Measurements from ENCODE around the gene DYNC1I1.

Gene DYNC1I1

GRCh38 chr7:95772771-95773581 is 622 bp downstream of the DYNC1I1 start:
- H3K27me3 Mint-ChIP-seq = peaks cover 6% of the 10 kb centered on the region
- ATAC-seq (ENCODE audit: low read depth) (peak; percentile 12), DNase-seq (ENCODE audit: low spot score in 2 of 2) (no peak)
- H3K27ac Mint-ChIP-seq = no peak overlapping the region
- H3K4me1 Mint-ChIP-seq = peaks cover 2% of the 10 kb centered on the region
- no peaks in the 10 kb centered on the region for H3K36me3 Mint-ChIP-seq
- no peaks in the 10 kb centered on the region for H3K9me3 Mint-ChIP-seq
- H3K4me3 Mint-ChIP-seq = peak overlapping the region; percentile 16

- Mint-ChIP-seq H3K9me3 (no peaks in the 10 kb centered on the region), H3K27me3 (peaks cover 6% of the 10 kb centered on the region), H3K4me1 (peaks cover 2% of the 10 kb centered on the region), H3K27ac (no peak overlapping the region), H3K36me3 (peaks cover 2% of the 10 kb centered on the region), H3K4me3 (no peak overlapping the region)
- DNase-seq (ENCODE audit: low spot score in 2 of 2) = no peak
- no peak for ATAC-seq (ENCODE audit: low read depth)
These were observed 4.3 kb downstream of the DYNC1I1 start for GRCh38 chr7:95776561-95777185.

- peaks cover 4% of the 10 kb centered on the region for H3K27me3 Mint-ChIP-seq
- H3K4me3 Mint-ChIP-seq = no peak overlapping the region
- no peak for DNase-seq (ENCODE audit: low spot score in 2 of 2)
- H3K9me3 Mint-ChIP-seq = no peaks in the 10 kb centered on the region
- H3K27ac Mint-ChIP-seq = no peak overlapping the region
- H3K4me1 Mint-ChIP-seq = peaks cover under 1% of the 10 kb centered on the region
- no peak for ATAC-seq (ENCODE audit: low read depth)
- peaks cover 2% of the 10 kb centered on the region for H3K36me3 Mint-ChIP-seq
These were observed 4.9 kb downstream of the DYNC1I1 start for GRCh38 chr7:95777269-95777668.

- Mint-ChIP-seq H3K9me3 (no peaks in the 10 kb centered on the region), H3K27ac (no peak overlapping the region), H3K27me3 (peaks cover 6% of the 10 kb centered on the region), H3K4me1 (no peaks in the 10 kb centered on the region), H3K36me3 (peaks cover 2% of the 10 kb centered on the region), H3K4me3 (no peak overlapping the region)
- ATAC-seq (ENCODE audit: low read depth) = no peak
- no peak for DNase-seq (ENCODE audit: low spot score in 2 of 2)
These were observed 8.3 kb downstream of the DYNC1I1 start for GRCh38 chr7:95780665-95781064.

- H3K36me3 Mint-ChIP-seq = peaks cover 2% of the 10 kb centered on the region
- no peak overlapping the region for H3K27ac Mint-ChIP-seq
- no peaks in the 10 kb centered on the region for H3K9me3 Mint-ChIP-seq
- DNase-seq (ENCODE audit: low spot score in 2 of 2) (no peak), ATAC-seq (ENCODE audit: low read depth) (no peak)
- peaks cover 9% of the 10 kb centered on the region for H3K27me3 Mint-ChIP-seq
- no peak overlapping the region for H3K4me3 Mint-ChIP-seq
- H3K4me1 Mint-ChIP-seq = no peaks in the 10 kb centered on the region
These were observed 9.7 kb downstream of the DYNC1I1 start for GRCh38 chr7:95781961-95782586.

GRCh38 chr7:95784796-95785195 is 12.4 kb downstream of the DYNC1I1 start:
- no peak overlapping the region for H3K4me3 Mint-ChIP-seq
- no peaks in the 10 kb centered on the region for H3K4me1 Mint-ChIP-seq
- DNase-seq (ENCODE audit: low spot score in 2 of 2) (no peak), ATAC-seq (ENCODE audit: low read depth) (no peak)
- H3K36me3 Mint-ChIP-seq = peaks cover 2% of the 10 kb centered on the region
- H3K9me3 Mint-ChIP-seq = no peaks in the 10 kb centered on the region
- peaks cover 15% of the 10 kb centered on the region for H3K27me3 Mint-ChIP-seq
- no peak overlapping the region for H3K27ac Mint-ChIP-seq

GRCh38 chr7:95788258-95788657 is 15.9 kb downstream of the DYNC1I1 start:
- Mint-ChIP-seq H3K4me3 (no peak overlapping the region), H3K27me3 (peaks cover 18% of the 10 kb centered on the region)
- no peak for DNase-seq (ENCODE audit: low spot score in 2 of 2)

GRCh38 chr7:95788884-95789283 is 16.5 kb downstream of the DYNC1I1 start:
- ATAC-seq (ENCODE audit: low read depth) = no peak
- H3K4me1 Mint-ChIP-seq = no peaks in the 10 kb centered on the region
- H3K4me3 Mint-ChIP-seq = no peak overlapping the region
- no peak for DNase-seq (ENCODE audit: low spot score in 2 of 2)
- no peak overlapping the region for H3K27ac Mint-ChIP-seq
- no peaks in the 10 kb centered on the region for H3K36me3 Mint-ChIP-seq
- H3K27me3 Mint-ChIP-seq = peaks cover 18% of the 10 kb centered on the region
- no peaks in the 10 kb centered on the region for H3K9me3 Mint-ChIP-seq

More at GRCh38 chr7:95788258-95788657, 15.9 kb downstream of the DYNC1I1 start:
- no peaks in the 10 kb centered on the region for H3K36me3 Mint-ChIP-seq
- H3K4me1 Mint-ChIP-seq = no peaks in the 10 kb centered on the region
- no peak for ATAC-seq (ENCODE audit: low read depth)
- H3K27ac Mint-ChIP-seq = no peak overlapping the region
- no peaks in the 10 kb centered on the region for H3K9me3 Mint-ChIP-seq

GRCh38 chr7:95793658-95794057 is 21.3 kb downstream of the DYNC1I1 start:
- H3K9me3 Mint-ChIP-seq = no peaks in the 10 kb centered on the region
- DNase-seq (ENCODE audit: low spot score in 2 of 2) (no peak), ATAC-seq (ENCODE audit: low read depth) (no peak)
- H3K27me3 Mint-ChIP-seq = peaks cover 7% of the 10 kb centered on the region
- H3K4me1 Mint-ChIP-seq = no peaks in the 10 kb centered on the region
- no peak overlapping the region for H3K4me3 Mint-ChIP-seq
- H3K27ac Mint-ChIP-seq = no peak overlapping the region
- no peaks in the 10 kb centered on the region for H3K36me3 Mint-ChIP-seq

- no peak overlapping the region for H3K4me3 Mint-ChIP-seq
- no peak overlapping the region for H3K27ac Mint-ChIP-seq
- DNase-seq (ENCODE audit: low spot score in 2 of 2) = no peak
- no peaks in the 10 kb centered on the region for H3K9me3 Mint-ChIP-seq
- no peak for ATAC-seq (ENCODE audit: low read depth)
- no peaks in the 10 kb centered on the region for H3K36me3 Mint-ChIP-seq
- H3K4me1 Mint-ChIP-seq = no peaks in the 10 kb centered on the region
- H3K27me3 Mint-ChIP-seq = peaks cover 10% of the 10 kb centered on the region
These were observed 22.7 kb downstream of the DYNC1I1 start for GRCh38 chr7:95794917-95795515.

GRCh38 chr7:95796617-95797016 is 24.3 kb downstream of the DYNC1I1 start:
- Mint-ChIP-seq H3K36me3 (no peaks in the 10 kb centered on the region), H3K4me3 (no peak overlapping the region), H3K4me1 (no peaks in the 10 kb centered on the region), H3K27ac (no peak overlapping the region), H3K27me3 (peaks cover 13% of the 10 kb centered on the region), H3K9me3 (no peaks in the 10 kb centered on the region)
- DNase-seq (ENCODE audit: low spot score in 2 of 2) = no peak
- ATAC-seq (ENCODE audit: low read depth) = no peak

- DNase-seq (ENCODE audit: low spot score in 2 of 2) = no peak
- H3K36me3 Mint-ChIP-seq = no peaks in the 10 kb centered on the region
- no peak overlapping the region for H3K4me3 Mint-ChIP-seq
- no peaks in the 10 kb centered on the region for H3K9me3 Mint-ChIP-seq
- ATAC-seq (ENCODE audit: low read depth) = no peak
- peaks cover 13% of the 10 kb centered on the region for H3K27me3 Mint-ChIP-seq
- H3K27ac Mint-ChIP-seq = no peak overlapping the region
- H3K4me1 Mint-ChIP-seq = no peaks in the 10 kb centered on the region
These were observed 26.1 kb downstream of the DYNC1I1 start for GRCh38 chr7:95798401-95798930.

GRCh38 chr7:95800787-95801186 is 28.4 kb downstream of the DYNC1I1 start:
- H3K4me3 Mint-ChIP-seq = no peak overlapping the region
- H3K27ac Mint-ChIP-seq = no peak overlapping the region
- H3K27me3 Mint-ChIP-seq = peaks cover 13% of the 10 kb centered on the region

GRCh38 chr7:95802270-95802669 is 29.9 kb downstream of the DYNC1I1 start:
- Mint-ChIP-seq H3K36me3 (no peaks in the 10 kb centered on the region), H3K27me3 (peaks cover 13% of the 10 kb centered on the region), H3K27ac (no peak overlapping the region), H3K9me3 (no peaks in the 10 kb centered on the region), H3K4me1 (no peaks in the 10 kb centered on the region), H3K4me3 (no peak overlapping the region)
- DNase-seq (ENCODE audit: low spot score in 2 of 2) (no peak), ATAC-seq (ENCODE audit: low read depth) (no peak)

More at GRCh38 chr7:95800787-95801186, 28.4 kb downstream of the DYNC1I1 start:
- Mint-ChIP-seq H3K9me3 (no peaks in the 10 kb centered on the region), H3K36me3 (no peaks in the 10 kb centered on the region), H3K4me1 (no peaks in the 10 kb centered on the region)
- ATAC-seq (ENCODE audit: low read depth) = no peak
- no peak for DNase-seq (ENCODE audit: low spot score in 2 of 2)
